ENCODE results near the gene TBC1D16.

GRCh38 chr17:80063830-80064585, 28.3 kb upstream of the TBC1D16 start:
- TF ChIP-seq CTCF (IDR thresholded peaks at IDR 0.05) (no peak), POLR2A (IDR thresholded peaks at IDR 0.05) (no peak)

Measured in gastroesophageal sphincter (tissue), 3 donors.